ENCODE results near the gene C2CD4A.

C2CD4A gene

GRCh38 chr15:62104401-62104800 is 37.6 kb downstream of the C2CD4A start:
- no peak for DNase-seq

- DNase-seq = no peak
Measured at GRCh38 chr15:62104846-62105245, 38.1 kb downstream of the C2CD4A start.

- DNase-seq = no peak
Measured at GRCh38 chr15:62105266-62105665, 38.5 kb downstream of the C2CD4A start.

- DNase-seq = no peak
Measured at GRCh38 chr15:62106096-62106495, 39.3 kb downstream of the C2CD4A start.

- no peak for DNase-seq
Measured at GRCh38 chr15:62107571-62108121, 40.9 kb downstream of the C2CD4A start.

GRCh38 chr15:62108411-62108810 is 41.6 kb downstream of the C2CD4A start:
- DNase-seq = no peak

GRCh38 chr15:62109437-62109836 is 42.7 kb downstream of the C2CD4A start:
- no peak for DNase-seq

GRCh38 chr15:62109982-62110851 is 43.4 kb downstream of the C2CD4A start:
- DNase-seq = no peak

- DNase-seq = no peak
Measured at GRCh38 chr15:62112081-62112480, 45.3 kb downstream of the C2CD4A start.

GRCh38 chr15:62112616-62113593 is 46.1 kb downstream of the C2CD4A start:
- no peak for DNase-seq

- no peak for DNase-seq
Measured at GRCh38 chr15:62115847-62116246, 49.1 kb downstream of the C2CD4A start.

- DNase-seq = no peak
Measured at GRCh38 chr15:62118520-62119226, 51.9 kb downstream of the C2CD4A start.

- no peak for DNase-seq
Measured at GRCh38 chr15:62119227-62119864, 52.6 kb downstream of the C2CD4A start.

- no peak for DNase-seq
Measured at GRCh38 chr15:62119874-62120273, 53.1 kb downstream of the C2CD4A start.

Data from NCI-H187 treated with DMSO at 0.1 percent for 48 hours (cell line).